ENCODE results near the gene SLC35F1.

SLC35F1 gene

DNA sequence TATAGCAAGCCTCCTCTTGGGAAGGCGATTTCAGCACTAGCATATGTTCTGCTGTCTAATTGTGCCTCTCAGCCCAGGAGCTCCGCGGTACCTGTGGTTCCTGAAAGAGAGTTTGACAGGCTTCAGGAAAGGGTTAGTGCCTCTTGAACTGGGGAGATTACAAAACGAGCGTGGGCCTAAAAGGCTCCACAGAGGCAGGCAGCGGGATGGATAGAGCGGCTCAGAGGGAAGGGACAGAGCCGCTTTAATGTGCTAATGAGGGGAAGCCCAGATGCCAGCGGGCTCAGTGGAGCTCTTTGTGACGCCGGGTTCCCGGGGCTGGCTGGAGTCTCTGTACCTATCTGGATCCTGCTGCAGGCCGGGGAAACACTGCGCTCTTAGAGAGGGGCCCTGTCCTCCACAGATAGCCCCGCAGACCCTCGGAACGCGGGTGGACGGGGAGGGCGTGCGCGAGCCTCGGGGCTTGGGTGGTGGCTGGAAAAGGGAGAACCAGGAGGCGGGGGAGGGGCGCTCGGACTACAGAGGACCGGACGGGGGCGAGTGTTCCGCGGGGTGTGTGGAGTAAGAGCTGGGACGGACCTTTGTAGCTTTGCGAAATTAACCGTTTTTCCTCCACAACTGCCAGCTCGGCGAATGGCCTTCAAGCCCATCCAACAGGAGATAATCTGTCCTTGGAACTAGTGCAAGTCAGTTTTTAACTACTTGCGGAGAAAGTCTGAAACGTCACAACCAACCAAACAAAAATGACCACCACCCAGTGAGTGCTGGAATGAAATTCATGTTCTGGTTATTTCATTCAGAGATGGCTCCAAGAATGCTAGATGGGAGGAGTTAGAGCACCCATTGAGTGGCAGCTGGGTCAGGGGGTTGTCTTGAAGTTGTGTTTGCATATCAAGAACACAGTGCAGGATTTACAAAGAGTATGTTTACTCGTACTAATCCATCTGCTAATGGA is 13.0 kb downstream of the SLC35F1 start:
- Histone ChIP-seq H3K27me3 (ENCODE audit: control insufficient read depth, insufficient read depth, low read length, poor library complexity, severe bottlenecking) (no peaks in the 10 kb centered on the region), H3K4me3 (ENCODE audit: insufficient read depth, low read depth, low read length) (peak overlapping the region; percentile 45), H3K27ac (ENCODE audit: insufficient read depth, low read depth, low read length, poor library complexity, severe bottlenecking) (peak overlapping the region; percentile 99), H3K9me3 (ENCODE audit: control insufficient read depth, low read length) (no peaks in the 10 kb centered on the region), H3K4me1 (ENCODE audit: control insufficient read depth, insufficient read depth, low read length) (peaks cover 30% of the 10 kb centered on the region), H3K36me3 (ENCODE audit: control insufficient read depth, insufficient read depth, low read length) (no peaks in the 10 kb centered on the region)
- WGBS, 2 experiments: 0 to 1% methylated on average over 39 of the region's 39 CpGs

DNA sequence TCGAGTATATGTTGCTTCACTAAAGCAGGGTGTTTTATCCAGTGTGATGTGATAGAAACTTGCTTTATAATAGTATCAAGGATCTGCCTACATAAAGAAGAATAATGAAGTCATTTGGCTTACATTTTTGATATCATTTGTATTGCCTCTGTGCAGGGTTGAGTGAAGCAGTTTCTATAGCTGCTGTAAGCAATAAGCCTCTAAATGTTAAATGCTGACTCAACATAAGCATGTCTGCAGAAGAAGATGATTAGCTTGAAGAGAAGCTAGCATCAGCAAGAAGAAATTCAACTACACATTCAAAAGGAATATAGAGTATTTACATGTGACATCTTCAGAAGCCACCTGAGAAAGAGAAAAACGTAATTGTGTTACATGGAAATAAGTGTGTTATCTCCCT is 17.6 kb downstream of the SLC35F1 start:
- 100% methylated on average over 2 of the region's 2 CpGs; no CpG with 5 or more reads in 1 of the 2 experiments for WGBS, 2 experiments
- Histone ChIP-seq H3K27me3 (ENCODE audit: control insufficient read depth, insufficient read depth, low read length, poor library complexity, severe bottlenecking) (no peaks in the 10 kb centered on the region), H3K27ac (ENCODE audit: insufficient read depth, low read depth, low read length, poor library complexity, severe bottlenecking) (no peak overlapping the region), H3K4me1 (ENCODE audit: control insufficient read depth, insufficient read depth, low read length) (peaks cover 14% of the 10 kb centered on the region), H3K9me3 (ENCODE audit: control insufficient read depth, low read length) (no peaks in the 10 kb centered on the region), H3K36me3 (ENCODE audit: control insufficient read depth, insufficient read depth, low read length) (no peaks in the 10 kb centered on the region), H3K4me3 (ENCODE audit: insufficient read depth, low read depth, low read length) (no peak overlapping the region)

DNA sequence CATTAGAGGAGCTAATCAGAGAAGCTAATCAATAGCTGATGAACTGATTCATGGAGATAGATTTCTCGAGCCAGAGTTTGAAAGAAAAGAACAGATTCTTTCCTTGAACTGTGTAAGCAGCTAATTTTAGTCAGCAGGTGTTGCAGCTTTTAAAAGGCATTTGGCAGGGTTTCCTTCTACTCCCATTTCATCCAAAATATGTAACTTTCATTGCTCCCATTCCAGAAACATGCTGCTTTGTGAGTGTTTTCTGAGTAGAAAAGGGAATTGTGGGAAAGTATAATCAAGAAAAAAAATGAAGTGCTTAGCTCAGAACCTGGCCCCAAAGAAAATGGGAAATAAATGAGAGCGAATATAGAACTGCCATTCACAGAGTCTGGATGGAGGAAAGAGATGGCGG is 20.8 kb downstream of the SLC35F1 start:
- H3K27me3 ChIP-seq (ENCODE audit: control insufficient read depth, insufficient read depth, low read length, poor library complexity, severe bottlenecking): no peaks in the 10 kb centered on the region
- no peaks in the 10 kb centered on the region for H3K4me1 ChIP-seq (ENCODE audit: control insufficient read depth, insufficient read depth, low read length)
- H3K4me3 ChIP-seq (ENCODE audit: insufficient read depth, low read depth, low read length): no peak overlapping the region
- 97 to 98% methylated on average over 3 of the region's 3 CpGs for WGBS, 2 experiments
- no peak overlapping the region for H3K27ac ChIP-seq (ENCODE audit: insufficient read depth, low read depth, low read length, poor library complexity, severe bottlenecking)
- H3K9me3 ChIP-seq (ENCODE audit: control insufficient read depth, low read length): no peaks in the 10 kb centered on the region
- no peaks in the 10 kb centered on the region for H3K36me3 ChIP-seq (ENCODE audit: control insufficient read depth, insufficient read depth, low read length)

DNA sequence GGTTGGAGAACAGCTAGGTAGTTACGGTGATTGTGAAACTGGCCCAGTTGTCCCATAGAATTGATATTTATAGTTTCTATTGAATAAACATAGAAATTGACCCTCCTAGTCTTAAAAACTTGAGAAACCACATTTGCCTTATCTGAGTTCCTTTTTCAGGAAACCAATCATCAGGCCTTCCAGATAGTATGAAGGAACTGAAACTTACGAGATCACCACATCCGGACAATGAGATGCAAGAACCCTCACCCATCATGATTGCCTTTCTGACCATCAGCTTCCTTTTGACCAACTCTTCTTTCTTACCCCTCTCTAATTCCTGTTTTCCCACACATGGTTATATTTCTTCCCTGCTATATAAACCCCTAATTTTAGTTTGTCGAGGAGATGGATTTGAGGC is 21.8 kb downstream of the SLC35F1 start:
- no peaks in the 10 kb centered on the region for H3K36me3 ChIP-seq (ENCODE audit: control insufficient read depth, insufficient read depth, low read length)
- H3K27ac ChIP-seq (ENCODE audit: insufficient read depth, low read depth, low read length, poor library complexity, severe bottlenecking): no peak overlapping the region
- H3K4me3 ChIP-seq (ENCODE audit: insufficient read depth, low read depth, low read length): no peak overlapping the region
- WGBS, 2 experiments: 96 to 98% methylated on average over 3 to 4 of the region's 4 CpGs
- peaks cover 4% of the 10 kb centered on the region for H3K4me1 ChIP-seq (ENCODE audit: control insufficient read depth, insufficient read depth, low read length)
- no peaks in the 10 kb centered on the region for H3K9me3 ChIP-seq (ENCODE audit: control insufficient read depth, low read length)
- no peaks in the 10 kb centered on the region for H3K27me3 ChIP-seq (ENCODE audit: control insufficient read depth, insufficient read depth, low read length, poor library complexity, severe bottlenecking)

DNA sequence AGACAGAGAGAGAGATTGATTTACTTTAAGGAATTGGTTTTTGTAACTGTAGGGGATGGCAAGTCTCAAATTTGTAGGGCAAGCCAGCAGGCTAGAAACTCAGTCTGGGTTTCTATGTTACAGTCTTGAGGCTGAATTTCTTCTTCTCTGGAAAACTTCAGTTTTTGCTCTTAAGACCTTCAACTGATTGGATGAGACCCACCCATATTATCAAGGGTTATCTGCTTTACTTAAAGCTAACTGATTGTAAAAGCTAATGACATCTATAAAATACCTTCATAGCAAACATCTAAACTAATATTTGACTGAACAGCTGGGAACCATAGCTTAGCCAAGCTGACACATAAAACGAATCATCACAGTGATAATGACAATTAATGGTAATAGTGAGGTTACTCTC is 22.4 kb downstream of the SLC35F1 start:
- Histone ChIP-seq H3K9me3 (ENCODE audit: control insufficient read depth, low read length) (no peaks in the 10 kb centered on the region), H3K4me1 (ENCODE audit: control insufficient read depth, insufficient read depth, low read length) (peaks cover 8% of the 10 kb centered on the region), H3K4me3 (ENCODE audit: insufficient read depth, low read depth, low read length) (no peak overlapping the region), H3K36me3 (ENCODE audit: control insufficient read depth, insufficient read depth, low read length) (no peaks in the 10 kb centered on the region), H3K27ac (ENCODE audit: insufficient read depth, low read depth, low read length, poor library complexity, severe bottlenecking) (no peak overlapping the region), H3K27me3 (ENCODE audit: control insufficient read depth, insufficient read depth, low read length, poor library complexity, severe bottlenecking) (no peaks in the 10 kb centered on the region)
- WGBS, 2 experiments: 100% methylated on average over 1 of the region's 1 CpG

DNA sequence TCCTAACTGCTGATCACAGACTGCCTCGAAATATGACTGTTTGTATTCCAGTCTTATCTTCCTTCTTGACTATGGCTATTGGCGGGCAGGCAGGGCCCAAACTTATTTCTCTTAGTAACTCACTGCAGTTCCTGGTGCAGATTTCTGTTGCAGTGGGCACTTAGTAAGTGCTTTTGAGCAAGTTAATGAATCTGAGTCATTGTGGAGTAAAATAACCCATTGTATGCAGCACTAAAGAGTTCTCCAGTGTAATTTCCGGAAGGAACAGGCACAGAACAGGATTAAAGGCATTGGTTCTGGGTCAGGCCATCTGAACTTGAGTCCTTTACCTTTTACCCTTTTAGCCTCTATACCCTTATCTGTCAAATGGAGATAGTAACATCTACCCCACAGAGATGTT is 23.6 kb downstream of the SLC35F1 start:
- H3K36me3 ChIP-seq (ENCODE audit: control insufficient read depth, insufficient read depth, low read length): no peaks in the 10 kb centered on the region
- H3K27me3 ChIP-seq (ENCODE audit: control insufficient read depth, insufficient read depth, low read length, poor library complexity, severe bottlenecking): no peaks in the 10 kb centered on the region
- H3K4me1 ChIP-seq (ENCODE audit: control insufficient read depth, insufficient read depth, low read length): peaks cover 8% of the 10 kb centered on the region
- H3K27ac ChIP-seq (ENCODE audit: insufficient read depth, low read depth, low read length, poor library complexity, severe bottlenecking): no peak overlapping the region
- H3K9me3 ChIP-seq (ENCODE audit: control insufficient read depth, low read length): no peaks in the 10 kb centered on the region
- H3K4me3 ChIP-seq (ENCODE audit: insufficient read depth, low read depth, low read length): no peak overlapping the region
- 94 to 96% methylated on average over 3 of the region's 3 CpGs for WGBS, 2 experiments

DNA sequence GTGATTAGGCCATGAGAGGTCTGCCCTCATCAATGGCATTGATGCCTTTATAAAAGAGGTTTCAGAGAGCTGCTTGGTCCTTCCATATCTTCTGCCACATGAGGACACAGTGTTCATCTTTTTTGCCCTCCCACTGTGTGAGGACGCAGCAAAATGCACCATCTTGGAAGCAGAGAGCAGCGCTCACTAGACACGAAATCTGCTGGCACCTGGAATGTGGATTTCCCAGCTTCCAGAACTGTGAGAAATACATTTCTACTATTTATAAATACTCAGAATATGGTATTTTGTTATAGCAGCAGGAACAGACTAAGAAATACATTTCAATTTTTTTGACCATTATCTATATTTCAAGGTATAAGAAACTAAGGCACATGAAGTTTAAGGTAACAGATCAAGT is 24.9 kb downstream of the SLC35F1 start:
- WGBS, 2 experiments: 92 to 96% methylated on average over 3 of the region's 3 CpGs
- Histone ChIP-seq H3K27ac (ENCODE audit: insufficient read depth, low read depth, low read length, poor library complexity, severe bottlenecking) (no peak overlapping the region), H3K27me3 (ENCODE audit: control insufficient read depth, insufficient read depth, low read length, poor library complexity, severe bottlenecking) (no peaks in the 10 kb centered on the region), H3K9me3 (ENCODE audit: control insufficient read depth, low read length) (no peaks in the 10 kb centered on the region), H3K36me3 (ENCODE audit: control insufficient read depth, insufficient read depth, low read length) (no peaks in the 10 kb centered on the region), H3K4me3 (ENCODE audit: insufficient read depth, low read depth, low read length) (no peak overlapping the region), H3K4me1 (ENCODE audit: control insufficient read depth, insufficient read depth, low read length) (peaks cover 8% of the 10 kb centered on the region)

DNA sequence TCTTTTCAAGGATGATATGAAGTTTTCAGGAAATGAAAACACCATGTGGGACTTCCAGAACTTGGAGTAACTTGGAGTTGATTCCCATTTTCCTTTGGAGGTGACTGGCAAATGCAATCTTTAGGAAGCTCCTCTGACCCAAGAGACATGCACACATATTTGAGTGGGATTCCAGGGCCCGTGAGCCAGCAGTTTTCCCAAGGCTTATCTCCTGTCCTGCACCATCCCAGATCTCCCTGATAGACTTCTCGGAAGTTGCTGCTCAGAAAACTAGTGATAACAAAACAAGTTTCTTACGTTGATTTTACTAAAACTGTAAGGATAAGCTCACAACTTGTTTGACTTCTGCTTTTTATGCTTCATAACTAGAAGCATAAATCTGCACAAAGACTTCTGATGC is 25.6 kb downstream of the SLC35F1 start:
- Histone ChIP-seq H3K36me3 (ENCODE audit: control insufficient read depth, insufficient read depth, low read length) (no peaks in the 10 kb centered on the region), H3K9me3 (ENCODE audit: control insufficient read depth, low read length) (no peaks in the 10 kb centered on the region), H3K27me3 (ENCODE audit: control insufficient read depth, insufficient read depth, low read length, poor library complexity, severe bottlenecking) (no peaks in the 10 kb centered on the region), H3K4me3 (ENCODE audit: insufficient read depth, low read depth, low read length) (no peak overlapping the region), H3K27ac (ENCODE audit: insufficient read depth, low read depth, low read length, poor library complexity, severe bottlenecking) (no peak overlapping the region), H3K4me1 (ENCODE audit: control insufficient read depth, insufficient read depth, low read length) (peaks cover 8% of the 10 kb centered on the region)
- WGBS, 2 experiments: 95% methylated on average over 3 of the region's 3 CpGs

DNA sequence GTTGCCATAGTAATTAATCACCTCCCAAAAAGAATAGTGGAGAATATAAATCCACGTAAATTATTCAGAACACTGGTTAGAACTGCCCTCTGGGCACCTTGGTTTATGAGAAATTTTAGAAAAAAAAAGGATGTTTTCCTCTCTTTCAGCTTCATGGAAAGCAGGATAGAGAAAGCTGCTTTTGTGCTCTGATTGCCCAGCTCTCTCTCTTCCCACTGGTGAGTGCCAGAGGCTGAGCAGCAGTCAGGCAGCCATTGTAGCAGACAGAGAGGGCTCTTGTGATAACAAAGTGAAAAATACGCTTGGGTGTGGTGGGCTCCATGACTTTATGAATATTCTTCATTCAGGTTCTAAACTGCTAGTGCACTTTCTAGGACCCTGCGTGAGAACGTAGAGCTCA is 26.4 kb downstream of the SLC35F1 start:
- H3K36me3 ChIP-seq (ENCODE audit: control insufficient read depth, insufficient read depth, low read length): no peaks in the 10 kb centered on the region
- H3K4me3 ChIP-seq (ENCODE audit: insufficient read depth, low read depth, low read length): no peak overlapping the region
- H3K27me3 ChIP-seq (ENCODE audit: control insufficient read depth, insufficient read depth, low read length, poor library complexity, severe bottlenecking): no peaks in the 10 kb centered on the region
- peaks cover 8% of the 10 kb centered on the region for H3K4me1 ChIP-seq (ENCODE audit: control insufficient read depth, insufficient read depth, low read length)
- 93 to 96% methylated on average over 4 of the region's 4 CpGs for WGBS, 2 experiments
- H3K27ac ChIP-seq (ENCODE audit: insufficient read depth, low read depth, low read length, poor library complexity, severe bottlenecking): no peak overlapping the region
- H3K9me3 ChIP-seq (ENCODE audit: control insufficient read depth, low read length): no peaks in the 10 kb centered on the region

DNA sequence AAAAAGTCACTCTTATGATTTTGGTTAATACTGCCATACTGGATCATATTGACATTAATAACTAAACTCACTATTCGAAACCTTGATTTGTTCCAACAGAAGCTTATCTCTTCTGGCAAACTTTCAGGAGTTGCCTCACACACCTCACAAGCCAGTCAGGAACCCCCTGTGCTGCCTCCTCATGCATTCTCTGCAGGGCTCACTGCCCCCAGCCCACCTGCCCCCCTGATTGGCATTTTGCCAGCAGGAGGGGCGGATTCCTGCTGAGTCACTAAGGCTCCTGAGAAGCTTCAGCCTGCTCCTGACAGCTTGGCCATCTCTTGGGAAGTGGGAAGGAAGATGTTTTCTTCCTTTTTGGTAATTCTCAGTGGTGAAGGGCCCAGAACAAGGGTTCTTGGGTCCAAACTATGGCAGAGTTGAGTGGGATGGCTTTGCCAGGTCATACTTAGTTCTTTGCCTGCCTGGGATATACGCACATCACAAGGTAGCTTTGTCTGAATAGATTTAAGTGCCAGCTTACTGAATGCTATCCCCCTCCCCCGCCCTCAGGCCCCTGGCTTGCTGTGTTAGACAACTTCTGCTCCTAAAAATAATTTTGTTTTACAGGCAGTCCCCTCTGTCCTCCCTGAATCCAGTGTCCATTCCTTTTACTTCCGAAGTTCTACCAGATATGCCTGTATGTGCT is 31.4 kb downstream of the SLC35F1 start:
- Histone ChIP-seq H3K27ac (ENCODE audit: insufficient read depth, low read depth, low read length, poor library complexity, severe bottlenecking) (no peak overlapping the region), H3K4me1 (ENCODE audit: control insufficient read depth, insufficient read depth, low read length) (peaks cover 7% of the 10 kb centered on the region), H3K36me3 (ENCODE audit: control insufficient read depth, insufficient read depth, low read length) (no peaks in the 10 kb centered on the region), H3K9me3 (ENCODE audit: control insufficient read depth, low read length) (no peaks in the 10 kb centered on the region), H3K4me3 (ENCODE audit: insufficient read depth, low read depth, low read length) (no peak overlapping the region), H3K27me3 (ENCODE audit: control insufficient read depth, insufficient read depth, low read length, poor library complexity, severe bottlenecking) (no peaks in the 10 kb centered on the region)
- WGBS, 2 experiments: 81% methylated on average over 5 of the region's 5 CpGs
